Measurements from ENCODE around the gene PAPLN.

The PAPLN gene

GRCh38 chr14:73236157-73236556 lies 1.1 kb upstream of the PAPLN start:
- H3K4me3 ChIP-seq (ENCODE audit: low read depth, low read length) = no peak overlapping the region
- no peak for DNase-seq (ENCODE audit: low read depth)
- no peak for TF ChIP-seq CTCF (conservative IDR thresholded peaks at IDR 0.05; ENCODE audit: low read depth, low read length)

GRCh38 chr14:73236752-73237218 lies 521 bp upstream of the PAPLN start:
- TF ChIP-seq CTCF (conservative IDR thresholded peaks at IDR 0.05; ENCODE audit: low read depth, low read length) = no peak
- H3K4me3 ChIP-seq (ENCODE audit: low read depth, low read length) = peak overlapping the region; percentile 83
- no peak for DNase-seq (ENCODE audit: low read depth)

GRCh38 chr14:73237786-73238423 lies 599 bp downstream of the PAPLN start:
- no peak for TF ChIP-seq CTCF (conservative IDR thresholded peaks at IDR 0.05; ENCODE audit: low read depth, low read length)
- peak overlapping the region; percentile 83 for H3K4me3 ChIP-seq (ENCODE audit: low read depth, low read length)
- no peak for DNase-seq (ENCODE audit: low read depth)

- peak; percentile 94 for DNase-seq (ENCODE audit: low read depth)
- peak overlapping the region; percentile 83 for H3K4me3 ChIP-seq (ENCODE audit: low read depth, low read length)
Measured at GRCh38 chr14:73238424-73238852, 1.1 kb downstream of the PAPLN start.

GRCh38 chr14:73238941-73239340 lies 1.6 kb downstream of the PAPLN start:
- peak overlapping the region; percentile 83 for H3K4me3 ChIP-seq (ENCODE audit: low read depth, low read length)
- DNase-seq (ENCODE audit: low read depth) = no peak
- no peak for TF ChIP-seq CTCF (conservative IDR thresholded peaks at IDR 0.05; ENCODE audit: low read depth, low read length)

More at GRCh38 chr14:73238424-73238852, 1.1 kb downstream of the PAPLN start:
- no peak for TF ChIP-seq CTCF (conservative IDR thresholded peaks at IDR 0.05; ENCODE audit: low read depth, low read length)

- DNase-seq (ENCODE audit: low read depth) = peak; percentile 92
- peak overlapping the region; percentile 83 for H3K4me3 ChIP-seq (ENCODE audit: low read depth, low read length)
- TF ChIP-seq CTCF (conservative IDR thresholded peaks at IDR 0.05; ENCODE audit: low read depth, low read length) = no peak
Measured at GRCh38 chr14:73239393-73240241, 2.3 kb downstream of the PAPLN start.
